Endothelial cell of umbilical vein (primary cell): Measurements from ENCODE around the gene PRDM10. TPM values are rescaled to one million over a fixed set of nuclear protein-coding genes. Genes with fewer than 3 reads are reported as not detected.

Experiments
- BruUV-seq: library from RNA; stranded (reverse); fragments of 400-500 nt; replicated peaks from 2 replicates; lab custom pipeline; 2021; lab: Mats Ljungman, UMichigan
- CTCF ChIA-PET: fragments of 300-600, 350-600 bp; sonication (Branson Sonifier 250); formaldehyde crosslinking; loops from one replicate; lab custom pipeline; 2021; ENCODE audit warnings: antibody characterized with exemption, inconsistent platforms; lab: Charles Lee
- POLR2A ChIA-PET: fragments of 300-600, 350-600 bp; sonication (Branson Sonifier 250); formaldehyde crosslinking; loops from one replicate; lab custom pipeline; 2021; ENCODE audit warnings: antibody characterized with exemption, inconsistent platforms; lab: Charles Lee
- DNase-seq: peaks from one replicate; pipeline ENCODE4 v3.0.0-alpha.2; 2011; ENCODE audit warnings: low read depth, low spot score
- FAIRE-seq: peaks from 2 replicates; lab custom pipeline; 2011; peaks lifted over from hg19 to GRCh38; lab: Jason Lieb, UNC
- H2AFZ ChIP-seq: 2 replicates; pipeline ENCODE4 v1.6.0; 2012; ENCODE audit warnings: low read depth, low read length, control low read depth, inconsistent platforms
- H3K27ac ChIP-seq: 2 replicates; pipeline ENCODE4 v1.5.1; 2011; ENCODE audit warnings: low read depth, mild to moderate bottlenecking, control low read depth, low read length, moderate library complexity; ENCODE audit not compliant: insufficient read depth
- H3K27me3 ChIP-seq, 2 experiments: 2 replicates each; pipeline versions ENCODE4 v1.6.0 to v1.6.1; 2011; ENCODE audit warnings: low read length in 2 of 2, mixed read lengths in 1 of 2; ENCODE audit not compliant: control insufficient read depth in 2 of 2, insufficient read depth in 2 of 2
- H3K36me3 ChIP-seq, 2 experiments: 2 replicates in 1 of 2; 3 replicates in 1 of 2; pipeline ENCODE4 v1.5.1; 2011; ENCODE audit warnings: low read length in 2 of 2, mild to moderate bottlenecking in 1 of 2, moderate library complexity in 1 of 2; ENCODE audit not compliant: control insufficient read depth in 2 of 2, insufficient read depth in 2 of 2; ENCODE audit errors: extremely low read depth in 1 of 2
- H3K4me1 ChIP-seq: 3 replicates; pipeline ENCODE4 v1.5.1; 2011; ENCODE audit warnings: mild to moderate bottlenecking, low read length; ENCODE audit not compliant: control insufficient read depth, insufficient read depth; ENCODE audit errors: extremely low read depth
- H3K4me2 ChIP-seq: 2 replicates; pipeline ENCODE4 v1.6.1; 2011; ENCODE audit warnings: low read length, control low read depth, mixed read lengths; ENCODE audit not compliant: insufficient read depth
- H3K4me3 ChIP-seq, 3 experiments: fragments of 200-600 bp in 1 of 3; sonication (generic), shearing (Covaris generic) in 1 of 3; replicated peaks in 1 of 3; 2 replicates each; pipeline ENCODE4 v1.5.1; 2011 to 2016; ENCODE audit warnings: control low read depth in 3 of 3, low read length in 3 of 3, mild to moderate bottlenecking in 2 of 3, inconsistent platforms in 1 of 3, low read depth in 1 of 3, moderate library complexity in 1 of 3; ENCODE audit not compliant: insufficient read depth in 1 of 3
- H3K79me2 ChIP-seq: 2 replicates; pipeline ENCODE4 v1.6.0; 2012; ENCODE audit warnings: low read length, inconsistent platforms; ENCODE audit not compliant: control insufficient read depth, insufficient read depth
- H3K9ac ChIP-seq: replicated peaks from 2 replicates; pipeline ENCODE3; 2011; ENCODE audit warnings: low read length, control low read depth; ENCODE audit not compliant: insufficient read depth; ENCODE audit errors: extremely low read depth
- H3K9me1 ChIP-seq: replicated peaks from 3 replicates; pipeline ENCODE4 v1.6.0; 2011; ENCODE audit warnings: mild to moderate bottlenecking, low read length; ENCODE audit not compliant: control insufficient read depth, insufficient read depth; ENCODE audit errors: extremely low read depth
- H3K9me3 ChIP-seq: replicated peaks from 2 replicates; pipeline ENCODE4 v1.5.1; 2012; ENCODE audit warnings: low read length, inconsistent platforms; ENCODE audit not compliant: control insufficient read depth, insufficient read depth
- H4K20me1 ChIP-seq: replicated peaks from 2 replicates; pipeline ENCODE3; 2011; ENCODE audit warnings: mild to moderate bottlenecking, low read length; ENCODE audit not compliant: control insufficient read depth, insufficient read depth; ENCODE audit errors: extremely low read depth
- CTCF ChIP-seq, 2 donors: IDR thresholded peaks; 1 replicate in 1 of 2; 2 replicates in 1 of 2; pipeline ENCODE4 v1.5.1; 2011; ENCODE audit warnings: low read length in 2 of 2, mild to moderate bottlenecking in 2 of 2, moderate library complexity in 2 of 2, control low read depth in 1 of 2, inconsistent platforms in 1 of 2, low read depth in 1 of 2; ENCODE audit not compliant: insufficient read depth in 1 of 2; ENCODE audit errors: extremely low read depth in 1 of 2
- EZH2 ChIP-seq: IDR thresholded peaks from 2 replicates; pipeline ENCODE4 v1.6.1; 2012; ENCODE audit warnings: borderline replicate concordance, low read depth, mild to moderate bottlenecking, moderate library complexity, low read length, inconsistent platforms; ENCODE audit not compliant: severe bottlenecking
- FOS ChIP-seq: IDR thresholded peaks from 2 replicates; pipeline ENCODE4 v1.6.1; 2011; ENCODE audit warnings: mild to moderate bottlenecking, low read length, moderate library complexity, borderline replicate concordance; ENCODE audit not compliant: insufficient read depth
- GATA2 ChIP-seq: IDR thresholded peaks from 2 replicates; pipeline ENCODE4 v1.7.0; 2011; ENCODE audit warnings: low read depth, mild to moderate bottlenecking, moderate library complexity, mixed read lengths, low read length; ENCODE audit not compliant: insufficient read length, insufficient read depth
- JUN ChIP-seq: IDR thresholded peaks from 2 replicates; pipeline ENCODE4 v1.6.1; 2011; ENCODE audit warnings: borderline replicate concordance, low read depth; ENCODE audit not compliant: insufficient read length, insufficient read depth
- MAX ChIP-seq: IDR thresholded peaks from 2 replicates; pipeline ENCODE4 v1.6.1; 2011; ENCODE audit not compliant: insufficient read depth, insufficient read length
- MYC ChIP-seq: IDR thresholded peaks from one replicate; pipeline ENCODE4 v1.6.1; 2011; ENCODE audit warnings: mild to moderate bottlenecking, low read depth, low read length
- POLR2AphosphoS5 ChIP-seq: IDR thresholded peaks from 2 replicates; pipeline ENCODE4 v1.6.1; 2012; ENCODE audit warnings: low read depth, mild to moderate bottlenecking, control low read depth, low read length, moderate library complexity; ENCODE audit not compliant: insufficient read depth
- dilution Hi-C: fragments of 300-500 bp; cut with MboI; formaldehyde crosslinking; loops from one replicate; pipeline ENCODE4 v1.15.0; 2019; ENCODE audit warnings: low sequenced_read_pairs; ENCODE audit not compliant: extremely low pct_ligation_motif_present
- intact Hi-C: fragments of 100-400 bp; cut with micrococcal nuclease; formaldehyde crosslinking; loops from one replicate; pipeline ENCODE4 v1.10.0; 2022
- polyA plus RNA-seq, 4 experiments: library from polyadenylated mRNA; depleted of rRNA in 3 of 4; stranded (reverse) in 3 of 4; unstranded in 1 of 4; fragments of >200 nt; gene quantifications; 2 replicates each; pipeline versions ENCODE4 v1.2.1 to v1.2.3, GENCODE V29; 2011 to 2012; ENCODE audit warnings: missing spikeins in 1 of 4
- total RNA-seq: library from RNA; stranded (reverse); gene quantifications from 2 replicates; pipeline ENCODE4 v1.2.3, GENCODE V29; 2021

Gene PRDM10
- total and polyA plus RNA-seq, 2 donors (not counting 3 experiments of a cell fraction or from before 2014, with no cell fraction given), result 9.6 to 13.0 TPM

GRCh38 chr11:129865701-129866100 lies 136.9 kb downstream of the PRDM10 start:
- Histone ChIP-seq H3K4me2 (no peak overlapping the region), H3K9ac (no peak overlapping the region), H3K27ac (no peak overlapping the region), H3K9me1 (no peaks in the 10 kb centered on the region), H3K79me2 (no peaks in the 10 kb centered on the region), H3K27me3 (no peaks in the 10 kb centered on the region), H3K4me1 (peaks cover 9% of the 10 kb centered on the region), H2AFZ (no peak overlapping the region), H3K9me3 (no peaks in the 10 kb centered on the region), H3K36me3 (peaks cover 12 to 36% of the 10 kb centered on the region in 2 experiments), H3K4me3 (no peak overlapping the region), H4K20me1 (no peaks in the 10 kb centered on the region)
- dilution Hi-C loops, result no loop called here
- FAIRE-seq (no peak), DNase-seq (no peak)
- BruUV-seq, result no TSS peak
- POLR2A ChIA-PET, result no interaction called here
- CTCF ChIA-PET, result interaction anchor here (0.8 to 1.3 kb wide), 3 partner anchors 10 to 267 kb away, joined by 3 to 4 read pairs (median 3); no protein-coding TSS in a partner anchor
- intact Hi-C loops, result no loop called here
- TF ChIP-seq MAX (no peak), EZH2 (no peak), MYC (no peak), CTCF (IDR thresholded peaks at IDR 0.05; ENCODE audit: extremely low read depth in 1 of 2, insufficient read depth in 1 of 2, low read depth in 1 of 2, low read length in 2 of 2) (no peak), JUN (no peak), GATA2 (no peak), FOS (no peak), POLR2AphosphoS5 (no peak)
